Esophagus squamous epithelium (tissue), 4 donors: Measurements from ENCODE around the gene CHRM1.

ENCODE experiments used
- POLR2A ChIP-seq, 4 donors: fragments of 450-650 bp; IDR thresholded peaks; one replicate each; pipeline ENCODE4 v1.6.1; 2017; ENCODE audit warnings: antibody characterized with exemption in 4 of 4, mild to moderate bottlenecking in 4 of 4, moderate library complexity in 3 of 4
- TF ChIP-seq, protein P1 (sequence below), 6 experiments: fragments of 450-650 bp in 4 of 6; fragments of 200-600 bp in 2 of 6; sonication (generic) in 2 of 6; IDR thresholded peaks; one replicate each; pipeline ENCODE4 v1.5.1; 2016 to 2019; ENCODE audit warnings: antibody characterized with exemption in 6 of 6, mild to moderate bottlenecking in 4 of 6, moderate library complexity in 4 of 6

DNA sequence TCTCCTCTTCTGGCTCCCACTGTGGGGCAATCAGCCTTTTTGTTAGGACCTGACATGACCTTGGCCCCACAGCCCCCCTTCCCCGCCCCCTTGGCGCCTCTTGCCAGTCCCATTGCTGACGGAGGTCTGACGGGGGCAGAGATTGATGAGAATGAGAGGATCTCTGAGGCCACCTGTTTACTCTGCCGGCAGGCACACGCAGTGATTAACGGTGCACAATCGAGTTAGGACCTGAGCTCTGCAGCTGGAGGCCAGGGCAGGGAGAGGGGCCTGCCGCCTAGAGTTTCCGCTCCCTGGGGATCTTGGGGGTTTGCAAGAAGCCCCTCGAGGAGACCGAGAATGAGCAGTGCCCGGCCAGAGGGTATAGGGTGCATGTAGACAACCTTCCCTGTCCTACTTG lies 6.8 kb upstream of the CHRM1 start:
- TF ChIP-seq, protein P1, sequence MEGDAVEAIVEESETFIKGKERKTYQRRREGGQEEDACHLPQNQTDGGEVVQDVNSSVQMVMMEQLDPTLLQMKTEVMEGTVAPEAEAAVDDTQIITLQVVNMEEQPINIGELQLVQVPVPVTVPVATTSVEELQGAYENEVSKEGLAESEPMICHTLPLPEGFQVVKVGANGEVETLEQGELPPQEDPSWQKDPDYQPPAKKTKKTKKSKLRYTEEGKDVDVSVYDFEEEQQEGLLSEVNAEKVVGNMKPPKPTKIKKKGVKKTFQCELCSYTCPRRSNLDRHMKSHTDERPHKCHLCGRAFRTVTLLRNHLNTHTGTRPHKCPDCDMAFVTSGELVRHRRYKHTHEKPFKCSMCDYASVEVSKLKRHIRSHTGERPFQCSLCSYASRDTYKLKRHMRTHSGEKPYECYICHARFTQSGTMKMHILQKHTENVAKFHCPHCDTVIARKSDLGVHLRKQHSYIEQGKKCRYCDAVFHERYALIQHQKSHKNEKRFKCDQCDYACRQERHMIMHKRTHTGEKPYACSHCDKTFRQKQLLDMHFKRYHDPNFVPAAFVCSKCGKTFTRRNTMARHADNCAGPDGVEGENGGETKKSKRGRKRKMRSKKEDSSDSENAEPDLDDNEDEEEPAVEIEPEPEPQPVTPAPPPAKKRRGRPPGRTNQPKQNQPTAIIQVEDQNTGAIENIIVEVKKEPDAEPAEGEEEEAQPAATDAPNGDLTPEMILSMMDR (IDR thresholded peaks at IDR 0.05), result no peak
- TF ChIP-seq POLR2A (IDR thresholded peaks at IDR 0.05), result no peak
